Mucosa of gallbladder (tissue), 1 donor: ENCODE measurements around the gene MAPRE3. TPM values are rescaled to one million over a fixed set of nuclear protein-coding genes. Genes with fewer than 3 reads are reported as not detected.
A peak's percentile ranks its signal among the peaks of the same experiment; 100 is the strongest.

Source experiments
- DNase-seq: peaks from one replicate; pipeline ENCODE4 v3.0.0-alpha.2; 2020; ENCODE audit warnings: low spot score
- total RNA-seq: library from RNA; stranded (reverse); gene quantifications from one replicate; pipeline ENCODE4 v1.2.1, GENCODE V29; 2021
- donor health status: DM: no; HTN: no; CAD: no.

The MAPRE3 gene
- total RNA-seq, 1 donor from 2014 or later, result 25.2 TPM

GRCh38 chr2:27040282-27040681 is 69.8 kb downstream of the MAPRE3 start:
- no peak for DNase-seq

GRCh38 chr2:27041752-27042151 is 71.3 kb downstream of the MAPRE3 start:
- no peak for DNase-seq

- no peak for DNase-seq
Observed at GRCh38 chr2:27042159-27042661, 71.8 kb downstream of the MAPRE3 start.

- DNase-seq, result no peak
Observed at GRCh38 chr2:27042985-27043634, 72.7 kb downstream of the MAPRE3 start.

DNA sequence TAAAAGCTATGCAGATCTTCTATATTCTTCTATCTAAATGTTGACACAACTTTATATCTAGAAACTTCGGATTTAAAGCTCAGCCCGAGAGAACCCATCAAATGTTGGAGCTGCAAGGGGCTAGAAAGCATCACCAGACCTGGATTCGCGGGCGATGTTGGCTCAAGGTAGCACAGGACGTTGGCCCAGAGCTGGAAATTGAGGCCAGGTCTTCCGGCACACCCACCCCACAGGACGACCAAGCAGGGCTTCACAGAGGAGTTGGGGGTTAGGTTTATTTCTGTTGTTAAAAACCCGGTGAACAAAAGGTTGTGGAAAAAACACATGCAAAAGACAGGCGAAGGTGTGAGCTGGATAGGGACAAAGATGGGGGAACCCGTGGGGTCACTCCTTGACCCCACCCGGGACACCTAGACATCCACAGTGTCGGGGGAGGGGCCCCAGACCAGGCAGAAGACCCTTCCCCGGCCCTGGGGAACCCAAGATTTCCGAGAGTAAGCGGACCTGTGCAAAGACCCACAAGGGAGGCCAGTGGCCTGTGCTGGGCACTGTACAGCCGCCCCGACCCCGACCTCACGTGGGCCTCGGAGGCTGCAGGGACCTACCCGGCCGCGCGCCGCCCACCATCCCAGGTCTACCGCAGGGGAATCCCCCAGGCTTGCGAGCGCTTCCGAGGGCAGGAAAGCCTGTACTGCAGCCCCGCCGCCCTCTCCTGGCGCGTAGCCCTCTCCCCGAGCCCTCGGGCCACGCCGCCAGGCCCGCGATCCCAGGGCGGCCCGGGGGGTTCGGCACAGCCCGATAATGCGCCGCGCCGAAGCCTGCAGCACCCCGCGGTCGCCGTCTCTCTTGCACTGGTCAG is 79.2 kb downstream of the MAPRE3 start:
- no peak for DNase-seq

- DNase-seq, result peak; percentile 94
Observed at GRCh38 chr2:27050281-27050995, 80.0 kb downstream of the MAPRE3 start.

GRCh38 chr2:27050996-27051901 is 80.8 kb downstream of the MAPRE3 start, which contains the start of gene AGBL5:
Gene AGBL5 (plus strand): TSS chr2:27051668. CDS start chr2:27052959, 1,291 bp downstream.
- peak; percentile 96 for DNase-seq

GRCh38 chr2:27051902-27052645 is 81.6 kb downstream of the MAPRE3 start:
- no peak for DNase-seq

DNA sequence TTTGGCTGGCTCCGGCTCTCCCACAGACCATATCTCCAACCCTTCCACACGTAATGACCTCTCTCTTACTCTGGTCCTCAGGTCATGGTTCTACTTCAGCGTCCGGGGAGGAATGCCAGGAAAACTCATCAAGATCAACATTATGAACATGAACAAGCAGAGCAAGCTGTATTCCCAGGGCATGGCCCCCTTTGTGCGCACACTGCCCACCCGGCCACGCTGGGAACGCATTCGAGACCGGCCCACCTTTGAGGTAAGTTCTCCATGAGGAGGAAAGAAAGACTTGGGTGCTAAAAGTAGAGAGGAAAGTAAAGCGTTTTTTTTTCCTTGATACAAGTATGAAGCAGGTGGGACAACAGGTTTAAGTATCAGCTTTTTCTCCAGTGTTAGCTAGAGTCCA is 82.9 kb downstream of the MAPRE3 start:
- DNase-seq, result no peak

DNA sequence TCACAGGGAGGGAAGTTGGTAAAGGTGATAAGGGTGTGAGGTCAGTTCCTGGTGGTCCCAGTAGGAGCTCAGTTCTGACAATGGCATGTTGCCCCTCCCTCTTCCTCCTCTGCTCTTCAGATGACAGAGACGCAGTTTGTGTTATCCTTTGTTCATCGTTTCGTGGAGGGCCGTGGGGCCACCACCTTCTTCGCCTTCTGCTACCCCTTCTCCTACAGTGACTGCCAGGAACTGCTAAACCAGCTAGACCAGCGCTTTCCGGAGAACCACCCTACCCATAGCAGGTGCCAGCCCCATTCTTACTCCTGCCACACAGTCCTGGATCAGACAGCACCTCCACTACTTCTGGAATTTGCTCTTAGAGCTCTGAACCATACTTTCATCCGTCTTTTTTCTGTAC is 83.3 kb downstream of the MAPRE3 start:
- no peak for DNase-seq

- no peak for DNase-seq
Observed at GRCh38 chr2:27054721-27055120, 84.3 kb downstream of the MAPRE3 start.

DNA sequence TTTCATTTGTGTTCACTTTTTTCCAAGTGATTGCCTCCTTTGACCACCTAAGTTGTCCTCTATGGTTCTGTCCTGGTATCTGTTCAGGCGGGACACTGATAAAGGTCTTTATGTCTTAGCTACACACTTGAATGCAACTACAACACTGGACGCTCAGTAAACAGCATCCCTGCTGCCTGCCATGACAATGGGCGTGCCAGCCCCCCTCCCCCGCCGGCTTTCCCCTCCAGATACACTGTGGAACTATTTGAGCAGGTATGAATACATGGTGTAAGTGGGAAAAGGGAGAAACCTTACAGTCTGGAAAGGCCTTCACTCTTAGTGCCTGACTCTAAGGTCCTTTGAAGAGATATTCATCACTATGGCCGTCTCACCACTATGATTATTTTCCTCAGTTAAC is 86.7 kb downstream of the MAPRE3 start:
- no peak for DNase-seq

DNA sequence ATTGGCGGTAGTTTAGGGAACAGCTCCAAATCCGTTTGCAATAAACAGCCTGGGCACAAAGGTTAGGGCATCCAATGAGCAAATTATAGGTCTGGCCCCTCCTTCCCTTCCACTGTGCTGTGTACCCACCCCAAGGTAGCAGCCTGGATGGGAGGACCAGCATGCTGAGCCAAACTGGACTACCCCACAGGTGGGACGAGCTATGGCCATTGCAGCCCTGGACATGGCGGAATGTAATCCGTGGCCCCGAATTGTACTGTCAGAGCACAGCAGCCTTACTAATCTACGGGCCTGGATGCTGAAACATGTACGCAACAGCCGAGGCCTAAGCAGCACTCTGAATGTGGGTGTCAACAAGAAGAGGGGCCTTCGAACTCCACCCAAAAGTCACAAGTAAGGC is 87.8 kb downstream of the MAPRE3 start:
- DNase-seq, result no peak

- no peak for DNase-seq
Observed at GRCh38 chr2:27059141-27059820, 88.8 kb downstream of the MAPRE3 start.

DNA sequence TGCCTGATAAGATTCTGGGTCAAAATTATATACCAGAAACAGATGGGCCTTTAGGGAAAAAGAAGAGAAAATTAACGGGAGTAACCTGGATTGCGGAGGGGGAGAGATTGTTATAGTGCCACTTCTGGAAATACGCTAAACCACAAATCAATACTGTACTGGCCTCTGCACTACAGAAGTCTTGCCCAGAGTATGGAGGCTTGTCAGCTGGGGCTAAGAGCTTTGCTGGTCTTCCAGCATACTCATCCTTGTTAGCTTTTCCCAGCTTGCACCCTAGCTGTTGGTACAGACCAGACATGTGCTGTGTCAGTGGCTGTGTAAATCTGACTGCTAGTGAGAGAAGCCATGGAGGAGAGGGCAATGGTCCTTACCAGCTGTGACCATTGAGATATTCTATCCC is 89.9 kb downstream of the MAPRE3 start:
- DNase-seq, result no peak

DNA sequence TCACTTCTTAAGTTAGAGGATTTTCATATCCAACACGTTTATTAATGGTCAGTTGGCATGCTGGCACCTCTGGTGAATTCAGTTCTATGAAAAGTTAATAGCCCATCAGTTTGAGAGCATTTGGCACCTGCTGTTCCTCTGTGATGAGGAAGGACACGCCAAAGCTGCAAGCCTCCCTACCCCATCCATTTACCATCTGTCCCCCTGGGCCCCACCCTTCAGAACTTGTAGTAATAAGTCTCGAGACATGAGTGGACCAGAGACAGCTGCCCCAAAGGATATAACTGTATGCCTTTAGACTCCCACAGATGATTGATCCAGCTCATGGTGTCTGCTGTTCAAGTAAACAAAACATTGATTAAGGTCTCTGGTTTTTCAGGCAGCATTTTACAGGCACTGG is 94.7 kb downstream of the MAPRE3 start:
- DNase-seq, result no peak

DNA sequence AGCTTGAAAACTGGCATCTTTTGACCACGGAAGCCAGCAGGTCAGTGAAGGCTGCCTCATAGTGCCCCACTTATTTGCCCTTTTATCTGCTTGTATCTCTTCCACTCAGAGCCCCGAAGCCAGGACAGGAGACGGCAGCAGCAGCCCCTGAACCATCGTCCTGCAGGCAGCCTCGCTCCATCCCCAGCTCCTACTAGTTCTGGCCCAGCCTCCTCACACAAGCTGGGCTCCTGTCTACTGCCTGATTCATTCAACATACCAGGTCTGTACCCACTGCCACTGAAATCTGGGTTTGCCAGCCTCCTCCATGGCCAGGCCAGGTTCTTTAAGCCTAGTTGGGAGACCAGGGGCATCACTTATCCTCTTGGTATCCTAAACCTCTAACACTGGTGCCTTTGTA is 96.9 kb downstream of the MAPRE3 start:
- no peak for DNase-seq

DNA sequence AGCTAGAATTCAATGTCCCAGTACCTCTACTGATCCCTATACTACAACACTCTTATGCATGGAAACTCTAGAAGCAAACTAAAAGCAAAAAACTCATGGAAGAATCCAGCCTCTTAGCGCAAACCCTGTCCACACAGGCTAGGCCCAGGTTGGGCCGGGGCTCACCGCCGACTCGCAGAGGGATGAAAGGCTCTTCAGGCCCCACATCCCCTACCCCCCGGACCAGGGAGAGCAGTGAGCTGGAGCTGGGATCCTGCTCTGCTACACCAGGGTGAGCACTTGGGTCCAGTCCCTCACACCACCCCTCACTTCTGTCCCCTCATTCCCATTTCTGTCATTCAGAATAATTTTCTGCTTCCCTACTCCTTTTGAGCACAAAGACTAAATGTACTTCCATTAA is 99.0 kb downstream of the MAPRE3 start:
- no peak for DNase-seq

GRCh38 chr2:27069961-27070618 is 99.7 kb downstream of the MAPRE3 start:
- no peak for DNase-seq
